ENCODE data around the gene EBF3.

EBF3 gene

DNA sequence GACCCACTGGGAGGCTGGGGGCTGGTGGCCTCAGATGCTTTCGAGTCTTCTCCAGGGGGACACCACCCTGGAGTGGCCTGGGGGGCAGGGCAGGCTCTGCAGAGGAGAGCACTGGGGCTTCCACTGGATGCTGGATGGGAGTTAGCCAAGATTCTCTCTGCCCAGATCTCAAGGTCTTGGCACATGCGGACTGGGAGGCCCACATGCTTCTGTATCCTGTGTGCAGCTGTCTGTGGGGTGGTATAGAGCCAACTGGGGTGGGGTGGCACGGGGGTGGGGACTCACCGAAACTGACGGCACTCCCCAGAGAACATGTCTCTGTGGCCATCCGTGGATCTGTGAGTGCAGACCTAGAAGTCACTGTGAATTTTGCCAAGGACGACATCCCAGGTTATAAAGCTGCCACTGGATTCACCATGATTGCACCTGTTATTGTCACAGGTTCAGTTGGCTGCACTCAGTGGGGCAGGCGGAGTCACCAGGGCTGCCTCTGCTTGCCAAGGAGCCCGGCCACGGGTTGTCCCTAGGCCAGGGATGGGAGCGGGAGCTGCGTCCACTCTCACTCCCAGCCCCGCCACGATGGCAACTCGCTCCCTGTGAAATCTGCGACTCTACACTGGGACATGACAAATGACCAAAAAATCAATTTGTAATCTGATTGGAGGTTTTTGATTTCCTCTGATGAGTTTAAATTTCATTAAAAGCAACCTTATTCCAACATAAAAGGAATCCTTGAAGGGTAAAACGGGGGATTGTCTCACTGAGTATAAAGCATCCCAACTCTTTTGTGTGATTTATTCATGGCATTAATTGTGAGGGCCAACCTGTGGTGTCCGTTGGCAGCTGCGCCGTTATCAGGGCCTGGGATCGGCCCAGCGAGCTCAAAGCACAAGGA is 131.3 kb downstream of the EBF3 start:
- H3K4me3 ChIP-seq (replicated peaks; ENCODE audit: low read depth, low read length) = no peak overlapping the region
- TF ChIP-seq, protein P1, sequence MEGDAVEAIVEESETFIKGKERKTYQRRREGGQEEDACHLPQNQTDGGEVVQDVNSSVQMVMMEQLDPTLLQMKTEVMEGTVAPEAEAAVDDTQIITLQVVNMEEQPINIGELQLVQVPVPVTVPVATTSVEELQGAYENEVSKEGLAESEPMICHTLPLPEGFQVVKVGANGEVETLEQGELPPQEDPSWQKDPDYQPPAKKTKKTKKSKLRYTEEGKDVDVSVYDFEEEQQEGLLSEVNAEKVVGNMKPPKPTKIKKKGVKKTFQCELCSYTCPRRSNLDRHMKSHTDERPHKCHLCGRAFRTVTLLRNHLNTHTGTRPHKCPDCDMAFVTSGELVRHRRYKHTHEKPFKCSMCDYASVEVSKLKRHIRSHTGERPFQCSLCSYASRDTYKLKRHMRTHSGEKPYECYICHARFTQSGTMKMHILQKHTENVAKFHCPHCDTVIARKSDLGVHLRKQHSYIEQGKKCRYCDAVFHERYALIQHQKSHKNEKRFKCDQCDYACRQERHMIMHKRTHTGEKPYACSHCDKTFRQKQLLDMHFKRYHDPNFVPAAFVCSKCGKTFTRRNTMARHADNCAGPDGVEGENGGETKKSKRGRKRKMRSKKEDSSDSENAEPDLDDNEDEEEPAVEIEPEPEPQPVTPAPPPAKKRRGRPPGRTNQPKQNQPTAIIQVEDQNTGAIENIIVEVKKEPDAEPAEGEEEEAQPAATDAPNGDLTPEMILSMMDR (IDR thresholded peaks at IDR 0.05; ENCODE audit: low read depth, low read length, missing control alignments) = no peak
- no peak for DNase-seq (ENCODE audit: extremely low read depth, low read depth)

DNA sequence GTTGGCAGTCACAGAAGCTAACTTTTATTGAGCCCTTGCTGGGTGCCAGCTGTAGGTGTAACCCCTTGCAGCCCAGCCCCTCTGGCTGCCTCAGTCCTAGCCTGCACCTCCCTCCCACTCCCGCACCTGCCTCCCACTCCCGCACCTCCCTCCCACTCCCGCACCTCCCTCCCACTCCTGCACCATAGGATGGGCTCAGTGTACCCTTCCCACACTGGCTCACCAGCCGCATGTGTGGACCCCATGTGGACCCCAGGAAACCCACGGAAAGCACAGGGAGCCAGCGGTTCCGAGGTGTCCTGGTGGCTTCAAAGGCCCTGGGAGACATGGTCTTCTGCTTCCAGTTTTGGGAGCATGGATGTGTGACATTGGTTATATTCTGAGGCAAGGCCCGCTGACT is 132.9 kb downstream of the EBF3 start:
- TF ChIP-seq, protein P1 (IDR thresholded peaks at IDR 0.05; ENCODE audit: low read depth, low read length, missing control alignments) = no peak
- DNase-seq (ENCODE audit: extremely low read depth, low read depth) = no peak
- no peak overlapping the region for H3K4me3 ChIP-seq (replicated peaks; ENCODE audit: low read depth, low read length)

DNA sequence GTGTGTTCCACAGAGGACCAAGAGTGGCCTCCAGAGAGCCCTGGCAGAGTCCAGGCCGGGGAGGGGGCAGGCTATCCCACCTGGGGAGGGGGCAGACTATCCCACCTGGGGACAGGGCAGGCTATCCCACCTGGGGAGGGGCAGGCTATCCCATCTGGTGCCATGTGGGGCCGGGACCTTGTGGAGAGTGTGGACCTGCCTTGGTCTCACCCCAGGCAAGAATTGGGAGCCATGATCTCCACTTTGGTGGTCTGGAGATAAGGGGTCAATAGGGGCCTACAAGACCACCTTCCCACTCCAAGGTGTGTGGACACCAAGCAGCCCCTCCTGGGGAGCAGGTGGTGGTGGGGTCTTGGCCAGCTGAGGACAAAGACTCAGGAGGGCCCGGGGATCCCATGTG is 138.2 kb downstream of the EBF3 start:
- TF ChIP-seq, protein P1 (IDR thresholded peaks at IDR 0.05; ENCODE audit: low read depth, low read length, missing control alignments) = no peak

DNA sequence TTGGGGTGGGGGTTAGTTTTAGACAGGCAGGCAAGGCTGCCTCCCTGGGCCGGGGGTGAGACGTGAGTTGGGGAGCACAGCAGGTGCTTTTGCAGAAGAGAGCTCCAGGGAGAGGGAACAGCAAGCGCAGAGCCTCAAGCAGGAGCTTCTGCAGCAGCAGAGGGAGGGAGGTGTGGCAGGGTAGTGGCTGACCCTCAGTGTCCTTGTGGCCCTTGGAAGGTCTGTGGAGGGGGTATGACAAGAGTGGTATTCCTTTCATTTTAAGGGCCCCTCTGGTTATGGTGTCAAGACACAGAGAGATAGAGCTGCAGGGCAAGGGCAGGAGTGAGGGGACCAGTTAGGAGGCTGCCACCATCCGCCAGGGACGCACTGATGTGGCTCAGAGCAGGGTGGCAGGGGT is 138.9 kb downstream of the EBF3 start:
- DNase-seq (ENCODE audit: extremely low read depth, low read depth) = no peak
- TF ChIP-seq, protein P1 (IDR thresholded peaks at IDR 0.05; ENCODE audit: low read depth, low read length, missing control alignments) = no peak
- H3K4me3 ChIP-seq (replicated peaks; ENCODE audit: low read depth, low read length) = no peak overlapping the region

More for the DNA sequence above, 138.2 kb downstream of the EBF3 start:
- DNase-seq (ENCODE audit: extremely low read depth, low read depth) = no peak
- no peak overlapping the region for H3K4me3 ChIP-seq (replicated peaks; ENCODE audit: low read depth, low read length)

DNA sequence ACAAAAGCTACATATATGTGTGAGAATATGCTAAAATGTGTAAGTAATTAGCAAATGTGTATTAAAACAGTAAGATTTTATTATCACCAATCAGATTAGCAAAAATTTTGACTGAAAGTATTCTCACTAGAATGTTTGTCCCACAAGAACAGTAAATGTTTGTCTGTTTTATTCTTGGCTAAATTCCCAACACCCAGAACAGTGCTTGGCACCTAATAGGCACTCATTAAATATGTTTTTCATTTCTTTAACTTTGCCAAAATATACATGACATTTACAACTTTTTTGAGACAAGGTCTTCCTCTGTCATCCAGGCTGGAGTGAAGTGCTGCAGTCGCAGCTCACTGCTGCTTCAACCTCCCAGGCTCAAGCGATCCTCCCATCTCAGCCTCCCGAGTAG is 143.6 kb downstream of the EBF3 start:
- H3K4me3 ChIP-seq (replicated peaks; ENCODE audit: low read depth, low read length) = no peak overlapping the region
- TF ChIP-seq, protein P1 (IDR thresholded peaks at IDR 0.05; ENCODE audit: low read depth, low read length, missing control alignments) = no peak
- no peak for DNase-seq (ENCODE audit: extremely low read depth, low read depth)

DNA sequence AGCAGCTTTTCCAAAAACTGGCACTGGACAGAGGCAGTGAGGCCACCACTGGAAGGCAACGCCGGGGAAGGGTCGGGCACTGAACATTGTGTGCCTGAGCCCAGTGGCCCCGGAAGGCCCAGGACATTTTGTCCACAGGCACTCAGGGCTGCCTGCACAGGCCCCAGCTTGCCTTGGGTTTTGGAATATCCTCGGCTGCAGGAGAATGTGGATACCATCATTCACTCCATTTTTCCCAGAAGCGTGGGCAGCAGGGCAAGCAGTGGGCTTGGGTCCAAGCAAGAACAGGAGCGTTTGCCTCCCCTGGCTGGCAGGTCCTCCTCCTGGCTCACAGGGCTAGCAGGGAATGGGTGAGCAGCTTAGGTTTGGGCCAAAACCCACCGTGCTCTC is 147.4 kb downstream of the EBF3 start:
- TF ChIP-seq, protein P1 (IDR thresholded peaks at IDR 0.05; ENCODE audit: low read depth, low read length, missing control alignments) = no peak
- H3K4me3 ChIP-seq (replicated peaks; ENCODE audit: low read depth, low read length) = no peak overlapping the region
- DNase-seq (ENCODE audit: extremely low read depth, low read depth) = no peak
